CD4-positive, CD25-positive, alpha-beta regulatory T cell (primary cell): ENCODE data around the gene PCED1B. TPM values are rescaled to one million over a fixed set of nuclear protein-coding genes. Genes with fewer than 3 reads are reported as not detected.

Experiments
- ATAC-seq, 2 donors: fragments of 150-1000 bp; cut with Tn5 transposase; one replicate each; pipeline ENCODE4 v1.10.0; 2021; ENCODE audit warnings: low read depth in 2 of 2, moderate number of reproducible peaks in 2 of 2, moderate library complexity in 1 of 2
- DNase-seq, 3 donors: peaks; one replicate each; pipeline versions ENCODE4 v3.0.0 to v3.0.0-alpha.2; 2012 to 2022; ENCODE audit warnings: mixed read lengths in 1 of 3
- H3K27ac ChIP-seq: one replicate; pipeline ENCODE4 v1.7.0; 2013; ENCODE audit warnings: mild to moderate bottlenecking, low read length; ENCODE audit not compliant: insufficient read depth, poor library complexity, severe bottlenecking
- H3K27me3 ChIP-seq: one replicate; pipeline ENCODE4 v1.7.0; 2013; ENCODE audit warnings: low read length; ENCODE audit not compliant: control insufficient read depth, insufficient read depth
- H3K36me3 ChIP-seq: one replicate; pipeline ENCODE4 v1.7.0; 2013; ENCODE audit warnings: mild to moderate bottlenecking, low read length, moderate library complexity; ENCODE audit not compliant: control insufficient read depth, insufficient read depth
- H3K4me1 ChIP-seq: 2 replicates; pipeline ENCODE4 v1.7.0; 2013; ENCODE audit warnings: mild to moderate bottlenecking, low read length; ENCODE audit not compliant: insufficient read depth, control insufficient read depth, poor library complexity, severe bottlenecking
- H3K4me3 ChIP-seq: one replicate; pipeline ENCODE4 v1.7.0; 2013; ENCODE audit warnings: low read depth, mild to moderate bottlenecking, low read length, moderate library complexity
- H3K9me3 ChIP-seq, 2 experiments: 1 replicate in 1 of 2; 2 replicates in 1 of 2; pipeline ENCODE4 v1.7.0; 2013; ENCODE audit warnings: low read length in 2 of 2, mild to moderate bottlenecking in 1 of 2, moderate library complexity in 1 of 2; ENCODE audit not compliant: control insufficient read depth in 2 of 2
- H3K27ac Mint-ChIP-seq, 3 donors: one replicate each; pipeline ENCODE4 v1.8.0; 2020 to 2022; ENCODE audit warnings: mild to moderate bottlenecking in 3 of 3, mixed read lengths in 3 of 3, moderate library complexity in 2 of 3
- H3K27me3 Mint-ChIP-seq: one replicate; pipeline ENCODE4 v1.8.0; 2022; ENCODE audit warnings: mild to moderate bottlenecking, mixed read lengths
- H3K36me3 Mint-ChIP-seq: one replicate; pipeline ENCODE4 v1.8.0; 2020; ENCODE audit warnings: mixed read lengths
- H3K4me1 Mint-ChIP-seq, 4 donors: one replicate each; pipeline ENCODE4 v1.8.0; 2020 to 2022; ENCODE audit warnings: mixed read lengths in 4 of 4, mild to moderate bottlenecking in 1 of 4
- H3K4me3 Mint-ChIP-seq, 4 donors: one replicate each; pipeline ENCODE4 v1.8.0; 2020 to 2022; ENCODE audit warnings: mild to moderate bottlenecking in 4 of 4, mixed read lengths in 4 of 4, moderate library complexity in 3 of 4
- H3K9me3 Mint-ChIP-seq, 7 donors: one replicate each; pipeline ENCODE4 v1.8.0; 2020 to 2022; ENCODE audit warnings: mixed read lengths in 7 of 7, mild to moderate bottlenecking in 3 of 7, moderate library complexity in 2 of 7
- polyA plus RNA-seq, 4 donors: library from polyadenylated mRNA; unstranded; fragments of 300-500 nt; fragmentation: Illumina TruSeq; gene quantifications; one replicate each; pipeline ENCODE4 v1.2.3, GENCODE V29; 2021
- total RNA-seq: library from RNA; stranded (reverse); gene quantifications from one replicate; pipeline ENCODE4 v1.2.3, GENCODE V29; 2022

PCED1B gene
- total and polyA plus RNA-seq, 5 donors from 2014 or later = 56.7 to 74.5 (median 64.9) TPM

DNA sequence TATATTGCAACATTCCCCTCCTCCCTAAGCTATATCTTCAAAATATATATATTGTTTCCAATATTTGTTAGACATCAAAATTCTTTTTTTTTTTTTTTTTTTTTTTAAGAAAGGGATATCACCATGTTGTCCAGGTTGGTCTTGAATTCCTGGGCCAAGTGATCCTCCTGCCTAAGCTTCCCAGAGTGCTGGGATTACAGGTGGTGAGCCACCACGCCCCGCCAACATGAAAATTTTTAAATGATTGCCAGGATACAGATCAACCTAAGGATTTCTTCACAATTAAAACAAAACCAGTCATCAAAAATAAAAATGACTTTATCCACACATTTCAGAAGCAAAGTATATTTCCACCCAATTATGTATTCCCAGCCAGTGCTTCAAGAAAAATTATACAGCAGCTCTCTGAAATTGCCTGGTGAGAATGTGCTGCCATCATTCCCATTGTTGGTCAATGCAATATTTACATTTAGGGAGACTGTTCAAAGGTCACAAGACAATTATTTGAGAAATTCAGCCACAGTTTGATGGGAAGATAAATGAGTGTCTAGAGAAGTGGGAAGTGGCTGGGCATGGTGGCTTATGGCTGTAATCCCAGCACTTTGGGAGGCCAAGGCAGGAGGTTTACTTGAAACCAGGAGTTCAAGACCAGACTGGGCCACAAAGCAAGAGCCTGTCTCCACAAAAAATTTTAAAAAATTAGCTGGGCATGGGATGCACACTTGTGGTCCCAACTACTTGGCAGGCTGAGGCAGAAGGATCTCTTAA lies 142.0 kb downstream of the PCED1B start:
- H3K4me1 ChIP-seq = peaks cover 91% of the 10 kb centered on the region
- peak overlapping the region; percentile 74 for H3K27ac ChIP-seq
- DNase-seq = no peak
- H3K36me3 Mint-ChIP-seq = peaks cover 48% of the 10 kb centered on the region
- peaks cover 0 to 1% (median 0%) of the 10 kb centered on the region in 7 donors for H3K9me3 Mint-ChIP-seq
- peak overlapping the region; percentile 66 to 95 (median 92) for H3K27ac Mint-ChIP-seq
- H3K4me3 ChIP-seq = peak overlapping the region; percentile 99
- peak overlapping the region; percentile 71 to 85 (median 76) for H3K4me3 Mint-ChIP-seq
- H3K9me3 ChIP-seq = no peaks in the 10 kb centered on the region
- H3K27me3 Mint-ChIP-seq = no peaks in the 10 kb centered on the region
- peaks cover 40 to 67% (median 55%) of the 10 kb centered on the region in 4 donors for H3K4me1 Mint-ChIP-seq
- H3K27me3 ChIP-seq = no peaks in the 10 kb centered on the region
- H3K36me3 ChIP-seq = peaks cover 38% of the 10 kb centered on the region
- no peak for ATAC-seq

DNA sequence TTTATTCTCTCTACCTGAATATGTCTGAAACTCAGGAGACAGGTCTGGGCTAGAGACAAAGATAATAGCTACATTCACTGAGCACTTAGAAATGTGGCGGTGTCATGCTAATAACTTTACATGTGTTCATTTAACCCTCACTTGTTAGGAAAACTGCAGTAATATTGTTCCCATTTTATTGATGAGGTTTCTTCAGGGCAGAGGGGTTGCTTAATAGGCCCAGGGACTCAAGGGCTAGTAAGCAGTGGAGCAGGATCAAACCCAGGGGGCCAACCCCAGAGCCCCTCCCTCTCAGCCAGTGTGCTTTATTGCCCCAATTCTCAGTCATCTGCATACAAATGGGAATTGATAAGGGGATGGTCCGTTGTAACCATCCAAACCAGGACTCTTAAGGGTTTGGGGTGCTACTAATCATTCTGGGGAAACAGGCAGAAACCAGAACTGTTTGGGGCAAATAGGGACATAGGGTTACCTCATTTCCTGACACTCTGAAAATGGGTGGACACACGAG lies 143.2 kb downstream of the PCED1B start:
- Histone ChIP-seq H3K4me1 (peaks cover 87% of the 10 kb centered on the region), H3K27ac (peak overlapping the region; percentile 75), H3K4me3 (peak overlapping the region; percentile 81), H3K27me3 (no peaks in the 10 kb centered on the region), H3K36me3 (peaks cover 48% of the 10 kb centered on the region), H3K9me3 (no peaks in the 10 kb centered on the region)
- peak overlapping the region; percentile 85 to 93 (median 87) for H3K4me3 Mint-ChIP-seq
- peaks cover 40 to 78% (median 60%) of the 10 kb centered on the region in 4 donors for H3K4me1 Mint-ChIP-seq
- peaks cover 52% of the 10 kb centered on the region for H3K36me3 Mint-ChIP-seq
- DNase-seq (peak in 1 of 3 donors; percentile 35), ATAC-seq (no peak)
- no peaks in the 10 kb centered on the region for H3K27me3 Mint-ChIP-seq
- H3K27ac Mint-ChIP-seq = peak overlapping the region; percentile 91 to 99 (median 95)
- peaks cover 0 to 1% (median 0%) of the 10 kb centered on the region in 7 donors for H3K9me3 Mint-ChIP-seq

DNA sequence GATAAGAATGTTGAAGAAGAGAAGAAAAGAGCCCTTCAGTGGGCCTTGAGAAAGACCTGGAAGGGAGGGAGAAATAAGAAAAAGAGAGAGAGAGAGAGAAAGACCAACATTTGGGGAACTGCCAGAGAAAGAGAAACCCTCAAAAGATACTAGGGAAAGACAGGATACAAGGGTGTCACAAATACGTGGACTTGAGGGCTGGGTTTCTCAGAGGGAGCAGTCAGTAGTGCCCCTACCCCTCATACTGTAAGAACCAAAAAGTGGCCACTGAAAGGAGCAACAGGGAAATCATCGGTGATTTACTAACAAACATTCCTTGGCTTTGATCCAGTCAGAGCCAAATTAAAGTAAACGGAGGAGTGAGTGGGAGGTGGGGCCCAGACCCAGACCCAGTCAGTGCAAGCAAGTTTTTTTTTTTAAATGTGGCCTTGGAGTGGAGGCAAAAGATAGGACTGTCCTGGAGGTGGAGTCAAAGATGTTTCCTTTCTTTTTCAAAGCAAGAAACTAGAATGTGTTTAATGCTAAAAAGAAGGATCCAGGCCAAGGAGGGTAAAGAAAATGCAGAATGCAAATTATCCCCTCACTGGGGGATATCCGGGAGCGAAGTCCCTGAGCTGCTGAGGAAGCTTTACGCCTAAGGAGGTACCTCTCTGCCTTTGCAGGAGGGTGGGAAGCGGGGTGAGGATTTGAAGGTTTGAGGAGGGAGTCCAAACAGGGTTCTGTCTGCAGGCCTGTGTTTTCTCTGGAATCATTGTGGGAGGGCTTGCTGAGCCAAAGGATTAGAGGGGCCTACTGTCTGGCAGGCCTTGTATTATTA lies 143.8 kb downstream of the PCED1B start:
- ATAC-seq = no peak
- Histone ChIP-seq H3K4me1 (peaks cover 81% of the 10 kb centered on the region), H3K4me3 (peak overlapping the region; percentile 81), H3K9me3 (no peaks in the 10 kb centered on the region), H3K27me3 (no peaks in the 10 kb centered on the region), H3K27ac (peak overlapping the region; percentile 75), H3K36me3 (peaks cover 54% of the 10 kb centered on the region)
- H3K4me1 Mint-ChIP-seq = peaks cover 40 to 83% (median 64%) of the 10 kb centered on the region in 4 donors
- peak overlapping the region; percentile 85 to 93 (median 87) for H3K4me3 Mint-ChIP-seq
- peak overlapping the region; percentile 91 to 99 (median 95) for H3K27ac Mint-ChIP-seq
- peaks cover 0 to 1% (median 0%) of the 10 kb centered on the region in 7 donors for H3K9me3 Mint-ChIP-seq
- H3K36me3 Mint-ChIP-seq = peaks cover 53% of the 10 kb centered on the region
- no peak for DNase-seq
- H3K27me3 Mint-ChIP-seq = no peaks in the 10 kb centered on the region

DNA sequence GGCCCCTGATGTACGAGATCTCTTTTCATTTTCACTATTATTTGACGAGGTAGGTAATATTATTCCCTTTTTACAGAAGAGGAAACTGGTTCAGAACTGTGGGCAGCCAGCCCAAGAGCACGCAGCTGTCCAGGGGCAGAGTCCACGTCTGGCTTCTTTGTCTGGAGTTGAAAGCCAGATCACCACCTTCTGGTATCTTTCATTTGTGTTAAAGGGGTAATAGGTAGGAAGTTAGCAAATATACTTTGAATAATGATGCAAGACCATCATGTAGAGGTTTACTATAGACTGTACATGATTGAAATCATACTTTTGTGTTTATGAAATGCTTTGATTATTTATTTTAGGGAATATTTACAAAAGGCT lies 144.4 kb downstream of the PCED1B start:
- ATAC-seq (no peak), DNase-seq (no peak)
- Mint-ChIP-seq H3K36me3 (peaks cover 58% of the 10 kb centered on the region), H3K9me3 (peaks cover 0 to 1% (median 0%) of the 10 kb centered on the region in 7 donors), H3K4me3 (peak overlapping the region; percentile 85 to 93 (median 87)), H3K27ac (peak overlapping the region; percentile 91 to 99 (median 95)), H3K4me1 (peaks cover 40 to 87% (median 68%) of the 10 kb centered on the region in 4 donors), H3K27me3 (no peaks in the 10 kb centered on the region)
- Histone ChIP-seq H3K36me3 (peaks cover 56% of the 10 kb centered on the region), H3K9me3 (no peaks in the 10 kb centered on the region), H3K4me3 (peak overlapping the region; percentile 81), H3K27me3 (no peaks in the 10 kb centered on the region), H3K4me1 (peaks cover 75% of the 10 kb centered on the region), H3K27ac (peak overlapping the region; percentile 75)

DNA sequence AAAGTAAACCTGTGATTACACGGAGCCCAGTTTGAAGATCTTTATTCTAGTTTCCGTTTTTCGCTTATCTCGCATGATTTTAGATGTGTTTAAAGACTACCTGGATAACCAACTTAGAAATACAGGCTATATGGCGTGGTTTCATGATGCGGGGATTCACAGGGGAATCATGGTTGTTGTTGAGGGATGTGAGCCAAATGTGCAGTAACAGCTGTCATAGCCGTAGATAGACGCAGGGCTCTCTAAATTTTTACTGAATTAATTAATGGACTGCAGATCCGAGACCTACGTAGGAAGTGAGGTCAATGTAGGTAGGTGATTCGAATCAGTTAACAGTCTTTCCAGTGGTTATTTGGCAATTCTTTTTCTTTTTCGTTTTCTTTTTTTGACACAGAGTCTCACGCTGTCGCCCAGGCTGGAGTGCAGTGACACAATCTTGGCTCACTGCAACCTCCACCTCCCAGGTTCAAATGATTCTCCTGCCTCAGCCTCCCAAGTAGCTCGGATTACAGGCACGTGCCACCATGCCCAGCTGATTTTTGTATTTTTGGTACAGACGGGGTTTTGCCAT lies 145.2 kb downstream of the PCED1B start:
- Histone ChIP-seq H3K36me3 (peaks cover 61% of the 10 kb centered on the region), H3K4me3 (peak overlapping the region; percentile 81), H3K9me3 (no peaks in the 10 kb centered on the region), H3K4me1 (peaks cover 72% of the 10 kb centered on the region), H3K27me3 (no peaks in the 10 kb centered on the region), H3K27ac (peak overlapping the region; percentile 75)
- Mint-ChIP-seq H3K4me3 (peak overlapping the region; percentile 77 to 93 (median 86)), H3K27me3 (no peaks in the 10 kb centered on the region), H3K4me1 (peaks cover 40 to 85% (median 69%) of the 10 kb centered on the region in 4 donors), H3K27ac (peak overlapping the region; percentile 43 to 91 (median 79)), H3K9me3 (peaks cover 0 to 1% (median 0%) of the 10 kb centered on the region in 7 donors), H3K36me3 (peaks cover 54% of the 10 kb centered on the region)
- ATAC-seq (no peak), DNase-seq (no peak)

DNA sequence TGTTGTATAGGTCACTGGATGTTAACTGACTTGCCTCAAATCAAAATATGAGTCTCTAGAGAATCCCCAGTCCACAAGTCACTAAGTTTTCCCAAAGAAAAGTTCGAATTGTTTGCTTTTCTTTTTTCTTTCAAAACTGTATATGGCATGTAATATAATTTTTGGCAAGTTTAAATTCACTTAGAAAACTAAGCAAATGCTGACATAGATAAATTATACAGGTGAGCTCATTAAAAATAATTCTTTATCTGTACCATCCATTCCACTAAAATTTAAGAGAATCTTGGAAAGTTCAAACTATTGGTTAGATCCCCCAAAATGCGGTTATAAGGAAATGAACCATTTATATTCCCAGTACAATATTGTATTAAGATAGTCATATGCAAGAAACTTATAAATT lies 145.9 kb downstream of the PCED1B start:
- H3K4me3 ChIP-seq = peak overlapping the region; percentile 49
- Mint-ChIP-seq H3K27ac (peak overlapping the region; percentile 43 to 91 (median 79)), H3K36me3 (peaks cover 51% of the 10 kb centered on the region), H3K9me3 (peaks cover 0 to 1% (median 0%) of the 10 kb centered on the region in 7 donors), H3K4me3 (peak overlapping the region; percentile 77 to 93 (median 86)), H3K27me3 (no peaks in the 10 kb centered on the region), H3K4me1 (peaks cover 39 to 85% (median 66%) of the 10 kb centered on the region in 4 donors)
- H3K27ac ChIP-seq = peak overlapping the region; percentile 75
- no peaks in the 10 kb centered on the region for H3K27me3 ChIP-seq
- DNase-seq (no peak), ATAC-seq (no peak)
- H3K36me3 ChIP-seq = peaks cover 64% of the 10 kb centered on the region
- no peaks in the 10 kb centered on the region for H3K9me3 ChIP-seq
- H3K4me1 ChIP-seq = peaks cover 66% of the 10 kb centered on the region

DNA sequence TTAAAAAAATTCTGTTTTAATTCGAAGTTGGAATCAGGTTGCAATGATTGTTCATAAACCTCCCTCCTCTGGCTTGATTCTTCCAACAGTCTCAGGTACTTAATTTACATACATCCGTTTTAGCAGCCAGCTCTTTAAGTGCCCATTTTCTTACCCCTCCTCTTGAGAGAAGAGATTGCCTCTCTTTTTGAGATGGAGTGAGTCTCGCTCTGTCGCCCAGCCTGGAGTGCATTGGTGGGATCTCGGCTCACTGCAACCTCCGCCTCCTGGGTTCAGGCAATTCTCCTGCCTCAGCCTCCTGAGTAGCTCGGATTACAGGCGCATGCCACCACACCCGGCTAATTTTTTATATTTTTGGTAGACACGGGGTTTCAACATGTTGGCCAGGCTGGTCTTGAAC lies 146.8 kb downstream of the PCED1B start:
- Histone ChIP-seq H3K9me3 (no peaks in the 10 kb centered on the region), H3K27ac (peak overlapping the region; percentile 75), H3K36me3 (peaks cover 64% of the 10 kb centered on the region), H3K4me1 (peaks cover 58% of the 10 kb centered on the region), H3K4me3 (peak overlapping the region; percentile 49), H3K27me3 (no peaks in the 10 kb centered on the region)
- Mint-ChIP-seq H3K4me1 (peaks cover 35 to 88% (median 67%) of the 10 kb centered on the region in 4 donors), H3K36me3 (peaks cover 50% of the 10 kb centered on the region), H3K27ac (peak overlapping the region in 2 of 3 donors; percentile 71 to 88), H3K4me3 (peak overlapping the region; percentile 50 to 85 (median 71)), H3K27me3 (no peaks in the 10 kb centered on the region), H3K9me3 (peaks cover 0 to 1% (median 0%) of the 10 kb centered on the region in 7 donors)
- no peak for ATAC-seq
- no peak for DNase-seq
